Sigmoid colon (tissue), 7 donors: ENCODE results near the gene LAMC3. TPM values are rescaled to one million over a fixed set of nuclear protein-coding genes. Genes with fewer than 3 reads are reported as not detected.

ENCODE experiments used
- DNase-seq: peaks from one replicate; pipeline ENCODE4 v3.0.0-alpha.2; 2019
- H3K27ac ChIP-seq, 4 donors: fragments of 200-600 bp; sonication (generic); one replicate each; pipeline ENCODE4 v1.5.1; 2016 to 2019; ENCODE audit warnings: mild to moderate bottlenecking in 1 of 4
- H3K27me3 ChIP-seq, 3 donors: fragments of 200-600 bp; sonication (generic); one replicate each; pipeline ENCODE4 v1.5.1; 2019; ENCODE audit warnings: mild to moderate bottlenecking in 1 of 3
- H3K36me3 ChIP-seq, 4 donors: fragments of 200-600 bp; sonication (generic); one replicate each; pipeline ENCODE4 v1.5.1; 2016 to 2019
- H3K4me1 ChIP-seq, 4 donors: fragments of 200-600 bp; sonication (generic); one replicate each; pipeline ENCODE4 v1.5.1; 2017 to 2019
- H3K4me3 ChIP-seq, 4 donors: fragments of 200-600 bp; sonication (generic); one replicate each; pipeline ENCODE4 v1.5.1; 2017 to 2019; ENCODE audit warnings: mild to moderate bottlenecking in 2 of 4, moderate library complexity in 1 of 4
- H3K9me3 ChIP-seq, 4 donors: fragments of 200-600 bp in 3 of 4; sonication (generic) in 3 of 4; one replicate each; pipeline versions ENCODE4 v1.5.1 to v1.6.1; 2013 to 2019
- EP300 ChIP-seq, 4 donors: sonication (generic); formaldehyde crosslinking; IDR thresholded peaks; one replicate each; pipeline ENCODE4 v1.6.1; 2017; ENCODE audit warnings: antibody characterized with exemption in 4 of 4
- POLR2A ChIP-seq, 2 donors: fragments of 450-650 bp; IDR thresholded peaks; one replicate each; pipeline ENCODE4 v1.6.1; 2016; ENCODE audit warnings: antibody characterized with exemption in 2 of 2, mild to moderate bottlenecking in 2 of 2, moderate library complexity in 2 of 2
- POLR2AphosphoS5 ChIP-seq, 4 donors: sonication (generic); formaldehyde crosslinking; IDR thresholded peaks; one replicate each; pipeline ENCODE4 v1.6.1; 2017; ENCODE audit warnings: antibody characterized with exemption in 4 of 4
- WGBS, 2 donors: extraction: QIAGEN DNeasy Blood & Tissue Kit; methylation state at CpG; one replicate each; pipeline ENCODE4 v1.1.7; 2013; 5-methylcytosine and 5-hydroxymethylcytosine counted together
- intact Hi-C: fragments of 100-400 bp; cut with DNase I; formaldehyde crosslinking; loops from one replicate; pipeline ENCODE4 v1.15.1; 2023
- polyA plus RNA-seq, 3 donors: library from polyadenylated mRNA; stranded (reverse); fragments of 200-250 nt; gene quantifications; one replicate each; pipeline ENCODE4 v1.2.3, GENCODE V29; 2013
- total RNA-seq, 4 donors: library from RNA; depleted of rRNA; stranded (reverse); fragments of >200 nt; gene quantifications; one replicate each; pipeline ENCODE4 v1.1.0, GENCODE V29; 2016
- TF ChIP-seq, protein P1 (sequence below), 4 experiments: fragments of 450-650 bp in 3 of 4; fragments of 200-600 bp in 1 of 4; IDR thresholded peaks; one replicate each; pipeline ENCODE4 v1.5.1; 2016 to 2019; ENCODE audit warnings: antibody characterized with exemption in 4 of 4, mild to moderate bottlenecking in 3 of 4, moderate library complexity in 2 of 4
- donor health status: healthy with polysubstance abuse.
- donor health status: Bipolar disorder and iron deficiency.
- donor health status: healthy.

LAMC3 gene
- total and polyA plus RNA-seq, 7 donors, result under 0.01 to 1.4 (median 0.46) TPM; not detected in 2

DNA sequence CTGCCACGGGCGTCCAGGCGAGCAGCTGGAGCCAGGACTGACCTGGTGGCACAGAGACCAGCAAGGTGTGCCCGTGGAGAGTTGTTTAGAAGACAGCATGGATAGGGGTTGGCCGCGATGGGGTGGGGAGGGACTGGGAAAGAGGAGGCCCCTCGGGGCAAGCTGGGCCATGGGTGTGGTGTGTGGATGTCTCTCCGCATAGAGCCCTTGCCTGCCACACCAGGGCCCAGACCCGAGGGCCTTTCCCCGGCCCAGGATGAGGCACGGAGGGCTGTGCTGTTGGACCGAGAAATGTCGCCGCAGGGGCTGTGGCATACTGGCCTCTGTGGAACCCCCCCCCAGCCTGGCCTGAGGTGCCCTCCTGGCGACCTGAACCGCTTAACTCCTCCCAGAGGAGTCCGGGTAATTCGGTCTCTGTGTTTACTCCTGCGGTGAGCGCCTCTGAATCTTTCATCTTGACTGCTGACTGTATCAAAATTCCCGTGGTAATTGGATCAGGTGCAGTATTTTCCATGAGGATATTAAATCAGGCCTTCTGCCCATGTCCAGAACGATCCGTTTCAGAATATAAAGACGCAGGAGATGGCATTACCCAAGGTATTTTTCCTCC is 22.5 kb upstream of the LAMC3 start:
- no peak overlapping the region for H3K4me3 ChIP-seq
- H3K9me3 ChIP-seq, result no peaks in the 10 kb centered on the region
- WGBS, 2 donors, result 55 to 66% methylated on average over 24 of the region's 24 CpGs
- no peak overlapping the region for H3K27ac ChIP-seq
- H3K36me3 ChIP-seq, result no peaks in the 10 kb centered on the region
- intact Hi-C loops, result no loop called here
- TF ChIP-seq, protein P1, sequence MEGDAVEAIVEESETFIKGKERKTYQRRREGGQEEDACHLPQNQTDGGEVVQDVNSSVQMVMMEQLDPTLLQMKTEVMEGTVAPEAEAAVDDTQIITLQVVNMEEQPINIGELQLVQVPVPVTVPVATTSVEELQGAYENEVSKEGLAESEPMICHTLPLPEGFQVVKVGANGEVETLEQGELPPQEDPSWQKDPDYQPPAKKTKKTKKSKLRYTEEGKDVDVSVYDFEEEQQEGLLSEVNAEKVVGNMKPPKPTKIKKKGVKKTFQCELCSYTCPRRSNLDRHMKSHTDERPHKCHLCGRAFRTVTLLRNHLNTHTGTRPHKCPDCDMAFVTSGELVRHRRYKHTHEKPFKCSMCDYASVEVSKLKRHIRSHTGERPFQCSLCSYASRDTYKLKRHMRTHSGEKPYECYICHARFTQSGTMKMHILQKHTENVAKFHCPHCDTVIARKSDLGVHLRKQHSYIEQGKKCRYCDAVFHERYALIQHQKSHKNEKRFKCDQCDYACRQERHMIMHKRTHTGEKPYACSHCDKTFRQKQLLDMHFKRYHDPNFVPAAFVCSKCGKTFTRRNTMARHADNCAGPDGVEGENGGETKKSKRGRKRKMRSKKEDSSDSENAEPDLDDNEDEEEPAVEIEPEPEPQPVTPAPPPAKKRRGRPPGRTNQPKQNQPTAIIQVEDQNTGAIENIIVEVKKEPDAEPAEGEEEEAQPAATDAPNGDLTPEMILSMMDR (IDR thresholded peaks at IDR 0.05), result no peak
- H3K27me3 ChIP-seq, result peaks cover 0 to 12% (median 0%) of the 10 kb centered on the region in 3 donors
- H3K4me1 ChIP-seq, result no peaks in the 10 kb centered on the region
- no peak for DNase-seq

DNA sequence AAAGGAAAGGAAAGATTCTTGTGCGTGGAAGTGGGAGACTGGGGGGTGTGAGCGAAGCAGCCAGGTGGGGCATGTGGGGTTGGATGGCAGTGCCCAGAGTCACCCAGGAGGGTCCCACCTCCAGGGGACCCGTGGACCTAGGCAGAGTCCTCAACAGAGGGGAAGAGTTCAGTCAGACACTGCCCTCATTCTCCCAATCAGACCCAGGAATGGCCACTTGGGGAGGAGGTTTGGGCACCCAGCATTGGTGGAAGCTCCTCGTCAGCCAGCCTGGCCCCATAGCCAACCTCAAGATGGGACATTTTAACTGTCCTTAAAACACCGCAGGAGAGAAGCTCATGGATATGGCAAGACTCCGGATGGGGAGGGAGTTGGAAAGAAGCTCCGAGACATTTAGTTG is 21.9 kb upstream of the LAMC3 start:
- Histone ChIP-seq H3K27ac (no peak overlapping the region), H3K4me1 (no peaks in the 10 kb centered on the region), H3K4me3 (no peak overlapping the region), H3K27me3 (peaks cover 0 to 12% (median 0%) of the 10 kb centered on the region in 3 donors), H3K36me3 (no peaks in the 10 kb centered on the region), H3K9me3 (no peaks in the 10 kb centered on the region)
- no peak for DNase-seq
- 77 to 81% methylated on average over 7 of the region's 7 CpGs for WGBS, 2 donors
- TF ChIP-seq EP300 (IDR thresholded peaks at IDR 0.05), result no peak
- no peak for TF ChIP-seq POLR2AphosphoS5 (IDR thresholded peaks at IDR 0.05)
- TF ChIP-seq, protein P1 (IDR thresholded peaks at IDR 0.05), result no peak
- intact Hi-C loops, result no loop called here

DNA sequence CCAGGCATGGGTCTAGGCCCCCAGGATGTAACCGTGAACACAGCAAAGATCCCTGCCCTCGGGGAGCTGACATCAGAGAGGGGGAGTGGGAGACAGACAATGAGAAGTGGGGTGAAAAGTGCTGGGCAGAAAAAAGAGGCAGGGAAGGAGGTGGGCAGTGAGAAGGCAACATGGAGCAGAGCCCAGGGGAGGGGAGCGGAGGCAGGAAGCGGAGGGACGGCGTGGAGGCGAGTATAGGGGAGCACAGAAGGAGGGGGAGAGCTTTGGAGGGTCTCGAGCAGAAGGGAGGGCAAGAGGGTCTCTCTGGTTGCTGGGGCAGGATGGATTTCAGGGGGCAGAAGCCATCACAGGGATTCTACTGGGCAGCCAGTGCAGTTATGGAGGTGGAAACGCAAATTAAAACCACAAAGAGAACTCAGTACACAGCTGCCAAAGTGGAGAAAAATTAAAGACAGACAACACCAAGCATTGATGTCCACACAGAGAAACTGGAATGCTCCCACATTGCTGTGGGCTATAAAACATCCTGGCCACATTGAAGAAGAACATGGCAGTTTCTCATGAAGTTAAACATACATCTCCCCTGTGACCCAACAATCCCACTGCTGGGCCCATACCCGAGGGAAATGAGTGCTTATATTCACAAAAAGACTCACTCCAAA is 21.1 kb upstream of the LAMC3 start:
- no peak overlapping the region for H3K27ac ChIP-seq
- H3K4me3 ChIP-seq, result no peak overlapping the region
- TF ChIP-seq POLR2A (IDR thresholded peaks at IDR 0.05), result no peak
- TF ChIP-seq EP300 (IDR thresholded peaks at IDR 0.05), result no peak
- no peak for TF ChIP-seq POLR2AphosphoS5 (IDR thresholded peaks at IDR 0.05)
- H3K27me3 ChIP-seq, result peaks cover 0 to 12% (median 0%) of the 10 kb centered on the region in 3 donors
- H3K9me3 ChIP-seq, result no peaks in the 10 kb centered on the region
- H3K4me1 ChIP-seq, result no peaks in the 10 kb centered on the region
- no peaks in the 10 kb centered on the region for H3K36me3 ChIP-seq
- WGBS, 2 donors, result 71 to 72% methylated on average over 10 of the region's 10 CpGs
- DNase-seq, result no peak
- intact Hi-C loops, result no loop called here

DNA sequence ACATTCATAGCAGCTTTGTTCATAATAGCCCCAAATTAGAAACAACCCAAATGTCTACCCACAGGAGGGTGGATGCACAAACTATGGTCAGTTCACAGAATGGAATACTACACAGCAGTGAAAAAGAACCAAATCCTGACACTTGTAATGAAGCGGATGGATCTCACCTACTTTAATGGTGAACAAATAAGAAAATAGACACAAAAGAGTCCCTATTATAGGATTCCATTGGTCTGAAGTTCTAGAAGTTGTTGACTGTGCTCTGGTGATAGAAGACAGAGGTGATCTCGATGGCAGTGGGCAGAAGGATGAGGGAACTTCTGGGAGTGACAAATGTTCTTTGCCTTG is 20.6 kb upstream of the LAMC3 start:
- TF ChIP-seq EP300 (IDR thresholded peaks at IDR 0.05) (no peak), POLR2AphosphoS5 (IDR thresholded peaks at IDR 0.05) (no peak), POLR2A (IDR thresholded peaks at IDR 0.05) (no peak)
- TF ChIP-seq, protein P1 (IDR thresholded peaks at IDR 0.05), result no peak
- H3K9me3 ChIP-seq, result no peaks in the 10 kb centered on the region
- no peaks in the 10 kb centered on the region for H3K4me1 ChIP-seq
- H3K36me3 ChIP-seq, result no peaks in the 10 kb centered on the region
- WGBS, 2 donors, result 76 to 91% methylated on average over 2 of the region's 2 CpGs
- no peak overlapping the region for H3K27ac ChIP-seq
- peaks cover 0 to 12% (median 0%) of the 10 kb centered on the region in 3 donors for H3K27me3 ChIP-seq
- H3K4me3 ChIP-seq, result no peak overlapping the region
- no peak for DNase-seq
- intact Hi-C loops, result no loop called here

DNA sequence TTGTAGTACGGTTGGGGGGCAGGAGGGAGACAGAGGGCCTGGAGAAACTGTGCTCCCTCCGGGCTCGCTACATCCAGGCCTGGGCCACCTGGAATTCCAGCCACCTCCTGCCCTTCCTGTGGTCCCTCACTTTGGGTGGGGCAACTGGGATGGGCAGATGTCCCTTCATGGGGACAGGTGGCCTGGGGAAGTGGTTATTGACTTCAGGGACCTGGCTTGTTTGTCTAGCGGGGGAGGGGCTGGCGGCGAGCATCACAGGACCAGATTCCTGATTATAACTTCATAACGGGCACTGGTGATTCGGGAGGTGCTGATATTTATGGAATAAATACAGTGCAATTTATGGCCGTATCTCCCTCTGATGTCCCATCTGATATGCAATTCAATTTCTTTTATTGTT is 20.1 kb upstream of the LAMC3 start:
- Histone ChIP-seq H3K4me3 (no peak overlapping the region), H3K36me3 (no peaks in the 10 kb centered on the region), H3K9me3 (no peaks in the 10 kb centered on the region), H3K27me3 (peaks cover 0 to 15% (median 0%) of the 10 kb centered on the region in 3 donors), H3K4me1 (no peaks in the 10 kb centered on the region), H3K27ac (no peak overlapping the region)
- WGBS, 2 donors, result 39 to 77% methylated on average over 9 of the region's 9 CpGs
- TF ChIP-seq, protein P1 (IDR thresholded peaks at IDR 0.05), result no peak
- TF ChIP-seq POLR2AphosphoS5 (IDR thresholded peaks at IDR 0.05), result no peak
- TF ChIP-seq EP300 (IDR thresholded peaks at IDR 0.05), result no peak
- TF ChIP-seq POLR2A (IDR thresholded peaks at IDR 0.05), result no peak
- DNase-seq, result no peak
- intact Hi-C loops, result no loop called here
